Measurements from ENCODE around the gene PAX8. TPM values are rescaled to one million over a fixed set of nuclear protein-coding genes. Genes with fewer than 3 reads are reported as not detected.

The PAX8 gene
- total RNA-seq, 1 donor from 2014 or later = 118 TPM

DNA sequence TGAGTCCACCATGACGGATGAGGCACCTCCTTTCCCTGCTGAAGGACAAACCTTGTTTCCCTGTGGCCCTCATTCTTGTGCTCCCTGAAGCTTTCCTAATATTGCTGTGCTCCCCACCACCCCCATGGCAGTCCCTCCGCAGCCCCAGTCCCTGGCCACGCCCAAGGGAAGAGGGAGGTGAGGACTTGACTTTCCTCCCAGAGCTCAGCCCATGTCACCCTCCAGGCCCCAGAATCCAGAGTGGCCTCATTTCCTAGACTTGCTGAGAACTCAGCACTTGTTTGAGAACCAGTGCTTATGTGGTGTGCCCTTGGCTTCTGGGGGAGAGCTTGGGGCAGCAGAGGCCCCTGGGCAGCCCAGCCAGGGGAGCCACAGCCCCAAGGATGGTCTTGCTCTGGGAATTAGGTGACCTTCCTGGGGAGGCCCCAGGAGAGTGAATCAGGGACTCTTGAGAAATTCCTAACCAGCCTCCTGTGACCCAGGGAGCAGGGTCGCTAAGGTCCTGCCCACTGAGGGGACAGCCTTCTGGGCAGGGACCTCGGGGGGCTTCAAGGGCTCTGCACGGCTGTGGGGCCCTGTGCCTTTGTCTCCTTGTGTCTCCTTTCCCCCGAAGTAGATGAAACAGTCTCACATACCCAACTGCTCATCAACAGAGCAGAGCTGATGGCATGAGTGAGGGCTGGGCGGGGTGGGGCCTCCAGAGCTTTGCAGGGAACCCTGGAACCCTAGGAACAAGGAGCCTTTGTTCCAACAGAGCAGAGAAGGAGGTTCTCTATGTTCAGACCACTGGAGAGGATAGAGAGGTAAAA lies 77.0 kb downstream of the PAX8 start:
- Histone ChIP-seq H3K36me3 (ENCODE audit: control insufficient read depth, insufficient read depth, low read length) (peaks cover 1% of the 10 kb centered on the region), H3K4me3 (ENCODE audit: low read depth, low read length) (no peak overlapping the region), H3K27me3 (ENCODE audit: control insufficient read depth, insufficient read depth, low read length) (no peaks in the 10 kb centered on the region)
- TF ChIP-seq CTCF (IDR thresholded peaks at IDR 0.05; ENCODE audit: insufficient read depth, low read length, poor library complexity, severe bottlenecking) = no peak
- DNase-seq (ENCODE audit: low read depth) = no peak

- Histone ChIP-seq H3K4me3 (ENCODE audit: low read depth, low read length) (no peak overlapping the region), H3K36me3 (ENCODE audit: control insufficient read depth, insufficient read depth, low read length) (peaks cover 1% of the 10 kb centered on the region), H3K27me3 (ENCODE audit: control insufficient read depth, insufficient read depth, low read length) (no peaks in the 10 kb centered on the region)
- TF ChIP-seq CTCF (IDR thresholded peaks at IDR 0.05; ENCODE audit: insufficient read depth, low read length, poor library complexity, severe bottlenecking) = no peak
- no peak for DNase-seq (ENCODE audit: low read depth)
Measured at GRCh38 chr2:113200736-113201490, 77.8 kb downstream of the PAX8 start.

GRCh38 chr2:113200236-113200635 lies 78.5 kb downstream of the PAX8 start:
- peaks cover 1% of the 10 kb centered on the region for H3K36me3 ChIP-seq (ENCODE audit: control insufficient read depth, insufficient read depth, low read length)
- no peak for DNase-seq (ENCODE audit: low read depth)
- H3K4me3 ChIP-seq (ENCODE audit: low read depth, low read length) = no peak overlapping the region

DNA sequence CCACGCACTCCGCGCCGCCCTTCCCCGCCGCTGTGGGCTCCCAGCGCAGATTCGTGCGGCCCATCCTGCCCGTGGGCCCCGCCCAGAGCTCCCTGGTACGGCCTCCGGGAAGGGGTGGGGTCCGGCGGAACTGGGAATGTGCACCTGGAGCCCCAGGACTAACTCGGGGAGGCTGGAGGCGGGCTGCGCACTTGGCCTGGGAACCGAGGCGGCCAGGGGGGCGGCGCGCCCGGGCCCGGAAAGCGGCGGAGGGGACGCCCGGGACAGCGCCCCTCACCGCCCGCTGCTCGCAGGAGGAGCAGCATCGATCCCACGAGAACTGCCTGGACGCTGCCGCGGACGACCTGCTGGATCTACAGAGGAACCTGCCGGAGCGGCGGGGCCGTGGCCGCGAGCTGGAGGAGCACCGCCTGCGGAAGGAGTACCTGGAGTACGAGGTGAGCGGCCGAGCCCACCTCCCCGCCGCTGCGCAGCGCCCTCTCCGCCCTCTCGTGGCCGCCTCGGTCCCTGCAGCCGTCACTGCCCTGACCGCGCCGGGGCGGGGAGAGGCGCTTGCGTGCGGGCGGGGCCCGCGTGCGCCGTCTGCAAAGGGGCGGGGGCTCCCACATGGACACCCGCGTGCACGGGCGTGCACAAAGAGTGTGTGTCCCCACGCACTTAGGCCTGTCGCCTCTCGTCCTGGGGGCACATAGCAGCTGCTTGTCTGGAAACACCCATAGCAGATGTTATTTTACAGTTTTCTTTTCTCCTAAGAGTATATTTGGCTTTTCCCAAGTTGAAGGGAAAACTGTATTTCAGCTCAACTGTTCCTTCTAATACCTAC lies 79.7 kb downstream of the PAX8 start:
- H3K36me3 ChIP-seq (ENCODE audit: control insufficient read depth, insufficient read depth, low read length) = peaks cover 1% of the 10 kb centered on the region
- TF ChIP-seq CTCF (IDR thresholded peaks at IDR 0.05; ENCODE audit: insufficient read depth, low read length, poor library complexity, severe bottlenecking) = peak; percentile 63
- DNase-seq (ENCODE audit: low read depth) = no peak
- peak overlapping the region; percentile 58 for H3K4me3 ChIP-seq (ENCODE audit: low read depth, low read length)
- H3K27me3 ChIP-seq (ENCODE audit: control insufficient read depth, insufficient read depth, low read length) = no peaks in the 10 kb centered on the region

More at GRCh38 chr2:113200236-113200635, 78.5 kb downstream of the PAX8 start:
- no peaks in the 10 kb centered on the region for H3K27me3 ChIP-seq (ENCODE audit: control insufficient read depth, insufficient read depth, low read length)
- peak; percentile 26 for TF ChIP-seq CTCF (IDR thresholded peaks at IDR 0.05; ENCODE audit: insufficient read depth, low read length, poor library complexity, severe bottlenecking)

DNA sequence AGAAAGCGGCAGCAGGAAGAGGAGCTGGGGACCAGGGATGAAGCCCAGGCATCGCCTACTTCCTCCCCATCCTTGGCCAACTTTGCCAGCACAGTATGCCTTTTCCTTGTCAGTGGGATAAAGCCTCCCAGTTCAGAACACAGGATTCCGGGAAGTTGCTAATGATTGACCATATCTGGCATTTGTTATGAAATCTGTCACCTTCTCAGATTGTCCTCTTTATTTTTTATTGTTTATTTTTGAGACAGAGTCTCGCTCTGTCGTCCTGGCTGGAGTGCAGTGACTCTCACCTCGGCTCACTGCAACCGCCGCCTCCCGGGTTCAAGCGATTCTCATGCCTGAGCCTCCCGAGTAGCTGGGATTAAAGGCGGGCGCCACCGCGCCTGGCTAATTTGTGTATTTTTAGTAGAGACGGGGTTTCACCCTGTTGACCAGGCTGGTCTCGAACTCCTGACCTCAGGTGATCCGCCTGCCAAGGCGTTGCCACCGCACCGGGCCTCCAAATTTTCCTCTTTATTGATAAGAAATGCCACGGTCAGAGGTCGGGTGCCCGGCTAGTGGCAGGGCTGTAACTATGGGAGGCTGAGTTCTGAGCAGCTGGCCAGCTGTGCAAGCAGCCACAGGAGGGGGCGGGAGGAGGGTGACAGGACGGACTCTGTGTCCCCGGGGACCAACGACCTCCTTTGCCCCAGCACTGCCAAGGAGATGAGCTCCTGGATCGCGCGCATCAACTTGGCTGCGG lies 80.5 kb downstream of the PAX8 start:
- DNase-seq (ENCODE audit: low read depth) = no peak
- peaks cover 1% of the 10 kb centered on the region for H3K36me3 ChIP-seq (ENCODE audit: control insufficient read depth, insufficient read depth, low read length)
- no peak for TF ChIP-seq CTCF (IDR thresholded peaks at IDR 0.05; ENCODE audit: insufficient read depth, low read length, poor library complexity, severe bottlenecking)
- no peaks in the 10 kb centered on the region for H3K27me3 ChIP-seq (ENCODE audit: control insufficient read depth, insufficient read depth, low read length)
- peak overlapping the region; percentile 58 for H3K4me3 ChIP-seq (ENCODE audit: low read depth, low read length)

Data from kidney epithelial cell (primary cell).